NCI-H2227 (cell line): ENCODE results near the gene DMAP1.
A peak's percentile ranks its signal among the peaks of the same experiment; 100 is the strongest.

Experiments
- DNase-seq: peaks from one replicate; lab custom pipeline; 2025; ENCODE audit not compliant: unreplicated experiment; lab: John Stamatoyannopoulos, UW

The DMAP1 gene

DNA sequence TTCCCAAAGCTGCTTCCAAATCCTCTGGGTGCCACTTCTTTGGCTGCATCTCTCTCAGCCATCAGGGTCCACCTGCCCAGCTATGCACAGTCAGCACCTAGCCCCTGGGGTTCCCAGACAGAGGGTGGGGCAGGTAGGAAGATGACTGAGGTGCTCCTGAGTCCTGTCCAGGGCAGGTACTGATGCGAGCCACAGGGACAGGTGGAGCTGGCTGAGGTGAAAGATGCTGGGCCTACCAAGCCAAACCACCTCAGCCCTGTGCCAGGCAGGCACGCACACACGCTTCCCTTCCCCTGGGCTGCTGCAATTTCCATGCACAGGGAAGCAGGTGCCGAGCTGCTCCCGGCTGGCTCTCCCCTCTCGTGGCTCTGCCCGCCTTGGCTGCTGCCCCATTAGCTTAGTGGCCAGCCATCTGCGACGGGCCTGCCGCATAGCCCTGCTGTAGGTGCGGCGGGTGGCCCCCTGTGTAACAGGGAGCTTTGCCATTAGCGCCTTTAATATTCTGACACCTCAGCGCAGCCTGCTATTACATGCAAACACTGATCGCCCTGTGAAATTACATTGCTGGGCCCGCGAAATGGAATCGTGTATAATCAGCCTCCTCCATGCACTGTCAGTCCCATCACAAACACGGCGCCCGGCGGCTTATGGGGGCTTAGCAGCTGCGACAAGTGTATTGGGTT lies 38.9 kb downstream of the DMAP1 start:
- peak; percentile 49 for DNase-seq

GRCh38 chr1:44254392-44254910 lies 41.2 kb downstream of the DMAP1 start:
- no peak for DNase-seq

DNA sequence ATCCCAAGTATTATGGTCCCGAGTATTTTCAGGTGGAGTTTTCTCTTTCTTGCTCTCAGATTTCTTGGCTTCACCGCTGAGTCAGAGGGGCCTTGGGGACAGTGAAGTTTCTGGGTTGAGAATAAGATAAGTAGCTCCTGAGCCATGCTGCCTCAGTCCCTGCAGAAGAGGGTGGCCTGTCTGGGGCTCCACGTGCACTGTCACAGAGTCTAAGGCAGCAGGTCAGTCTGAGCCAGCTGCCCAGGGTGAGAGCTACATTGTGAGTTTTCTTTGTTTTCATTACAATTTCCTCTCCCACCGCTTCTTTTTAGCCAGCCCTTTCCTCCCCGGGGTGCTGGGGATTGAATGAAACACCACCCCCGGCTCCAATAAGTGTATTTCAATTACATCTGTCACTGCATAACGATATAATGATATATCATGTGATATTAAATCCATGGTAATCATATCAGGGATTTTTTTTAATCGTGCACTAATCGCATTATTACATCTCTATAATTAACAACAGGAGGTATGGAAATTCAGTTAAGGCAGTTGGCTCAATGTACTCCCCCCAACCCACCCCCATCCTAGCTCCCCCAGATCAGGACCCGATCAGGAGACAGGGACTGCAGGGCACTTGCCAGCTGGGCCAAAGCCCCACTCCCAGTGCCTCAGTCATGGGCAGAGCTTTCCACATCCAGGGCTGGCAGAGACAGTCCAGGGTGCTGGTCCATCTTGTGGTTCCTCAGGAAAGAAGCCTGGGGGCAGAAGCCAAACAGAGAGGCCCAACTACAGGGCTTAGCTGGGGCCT lies 43.7 kb downstream of the DMAP1 start:
- no peak for DNase-seq

DNA sequence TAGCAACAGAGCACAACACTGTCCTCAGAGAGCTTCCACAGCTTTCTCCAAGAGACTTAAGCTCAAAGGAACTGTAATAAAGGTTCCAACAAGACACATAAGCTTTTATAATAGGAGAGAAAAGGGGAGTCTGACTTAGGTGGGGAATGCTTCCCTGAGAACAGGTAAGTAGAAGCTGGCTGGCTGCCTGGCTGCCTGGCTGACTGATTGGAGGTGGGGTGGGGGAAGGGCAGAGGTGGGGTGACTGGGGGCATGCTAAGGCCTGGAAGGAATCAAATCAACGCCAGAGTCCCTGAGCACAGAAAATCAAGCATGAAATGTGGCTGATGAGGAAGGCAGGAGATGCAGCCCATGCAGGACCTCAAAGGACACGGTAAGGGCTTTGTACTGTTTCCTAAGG lies 45.8 kb downstream of the DMAP1 start:
- no peak for DNase-seq

DNA sequence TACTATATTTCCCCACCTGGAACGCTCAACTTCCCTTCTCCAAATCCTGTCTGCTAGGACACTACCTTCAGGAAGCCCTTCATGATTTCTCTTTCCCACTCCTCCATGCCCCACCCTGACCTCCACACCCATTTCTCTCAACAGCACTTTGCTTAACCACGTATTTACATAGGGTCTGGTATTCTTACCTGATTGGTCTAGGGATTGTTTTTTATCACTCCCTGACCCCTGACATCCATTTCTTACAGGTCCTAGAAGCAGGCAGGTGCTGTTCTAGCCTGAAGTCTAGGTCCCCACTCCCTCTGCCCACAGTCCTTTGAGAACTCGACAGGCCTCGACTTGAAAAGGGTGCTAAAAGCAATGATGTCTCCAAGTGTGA lies 47.5 kb downstream of the DMAP1 start:
- no peak for DNase-seq

DNA sequence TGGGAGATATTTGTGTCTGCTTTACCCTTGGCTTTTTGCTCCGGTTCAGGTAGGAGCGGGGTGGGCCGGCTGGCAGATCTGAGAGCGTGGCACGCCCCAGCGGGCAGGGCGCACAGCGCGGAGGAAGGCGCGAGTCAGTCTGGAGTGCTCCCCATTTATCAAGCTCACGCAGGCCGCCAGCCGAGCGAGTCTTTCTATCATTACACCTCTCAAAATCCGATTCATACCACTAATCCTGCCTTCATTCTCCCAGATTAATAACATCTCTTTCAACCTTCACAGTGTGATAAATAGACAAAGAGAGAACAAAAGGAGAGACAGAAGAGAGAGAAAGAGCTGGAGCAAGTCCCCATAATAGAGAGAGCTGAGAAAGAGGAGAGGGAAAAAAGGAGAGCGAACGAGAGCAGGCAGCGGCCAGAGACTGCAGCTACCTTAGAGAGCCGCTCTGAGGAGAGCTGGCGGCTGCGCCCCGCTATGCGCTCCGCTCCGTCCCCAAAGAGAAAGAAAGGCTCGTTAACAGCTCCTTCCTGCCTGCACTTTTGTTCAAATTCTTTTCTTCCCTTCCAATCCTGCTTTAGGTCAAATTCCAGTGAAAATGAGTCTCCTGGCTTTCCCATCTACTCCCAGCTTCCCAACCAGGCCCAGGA lies 48.0 kb downstream of the DMAP1 start:
- DNase-seq: no peak

GRCh38 chr1:44261962-44262361 lies 48.7 kb downstream of the DMAP1 start:
- no peak for DNase-seq

DNA sequence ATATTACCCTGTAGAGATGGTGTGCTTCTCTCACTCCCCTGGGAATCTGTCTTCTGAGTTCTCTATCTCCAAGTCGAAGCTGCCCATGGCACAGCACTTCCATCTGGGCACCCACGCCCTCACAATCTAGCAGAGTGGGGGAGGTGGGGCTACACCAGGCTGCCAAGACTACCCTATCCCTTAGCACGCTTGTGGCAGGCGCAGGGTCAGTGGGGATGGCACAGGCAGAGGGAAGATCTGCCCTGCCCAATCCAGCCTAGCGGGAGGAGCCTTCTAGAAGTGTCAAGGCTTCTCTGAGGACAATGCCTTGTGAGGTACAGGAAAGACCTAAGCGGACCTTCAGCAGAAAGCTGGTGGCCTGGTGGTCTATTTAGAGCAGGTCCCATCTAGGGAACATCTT lies 49.1 kb downstream of the DMAP1 start:
- no peak for DNase-seq

DNA sequence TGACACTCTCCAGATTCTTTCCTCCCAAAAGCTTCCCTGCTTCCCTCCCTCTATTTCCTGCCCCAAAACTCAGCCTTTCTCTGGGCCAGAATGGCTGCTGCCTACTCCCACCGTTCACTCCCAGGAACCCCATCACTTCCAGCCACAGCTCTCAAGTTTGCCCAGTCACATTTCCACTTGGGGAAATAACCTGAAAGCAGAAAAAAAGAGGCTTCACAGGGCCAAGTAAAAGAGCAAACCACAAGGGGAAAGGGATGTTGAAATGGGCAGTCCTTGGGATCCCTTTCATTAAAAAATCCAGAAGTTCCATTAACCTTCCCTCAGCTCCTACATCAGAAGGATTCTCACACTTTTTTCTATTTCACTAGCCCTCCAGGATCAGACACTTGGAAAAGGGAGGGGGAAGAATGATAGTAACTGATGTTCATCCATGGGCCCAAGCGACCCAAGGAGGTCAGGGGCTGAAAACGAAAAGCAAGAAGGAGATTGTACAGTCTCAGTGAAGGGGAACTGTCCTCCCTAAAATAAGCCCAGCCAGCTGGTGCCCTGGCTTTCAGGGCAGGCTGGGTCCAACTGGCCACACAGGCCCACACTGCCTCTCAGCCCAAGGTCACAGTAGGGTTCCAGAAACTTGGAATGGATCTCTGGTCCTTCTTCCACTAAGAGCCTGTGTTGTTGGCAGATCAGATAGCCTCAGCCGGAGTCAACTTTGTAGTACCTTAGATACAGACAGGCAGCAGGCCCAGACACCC lies 49.7 kb downstream of the DMAP1 start:
- DNase-seq: no peak

- DNase-seq: no peak
Observed at GRCh38 chr1:44263568-44264450, 50.5 kb downstream of the DMAP1 start.

- DNase-seq: no peak
Observed at GRCh38 chr1:44264451-44264771, 51.1 kb downstream of the DMAP1 start.

DNA sequence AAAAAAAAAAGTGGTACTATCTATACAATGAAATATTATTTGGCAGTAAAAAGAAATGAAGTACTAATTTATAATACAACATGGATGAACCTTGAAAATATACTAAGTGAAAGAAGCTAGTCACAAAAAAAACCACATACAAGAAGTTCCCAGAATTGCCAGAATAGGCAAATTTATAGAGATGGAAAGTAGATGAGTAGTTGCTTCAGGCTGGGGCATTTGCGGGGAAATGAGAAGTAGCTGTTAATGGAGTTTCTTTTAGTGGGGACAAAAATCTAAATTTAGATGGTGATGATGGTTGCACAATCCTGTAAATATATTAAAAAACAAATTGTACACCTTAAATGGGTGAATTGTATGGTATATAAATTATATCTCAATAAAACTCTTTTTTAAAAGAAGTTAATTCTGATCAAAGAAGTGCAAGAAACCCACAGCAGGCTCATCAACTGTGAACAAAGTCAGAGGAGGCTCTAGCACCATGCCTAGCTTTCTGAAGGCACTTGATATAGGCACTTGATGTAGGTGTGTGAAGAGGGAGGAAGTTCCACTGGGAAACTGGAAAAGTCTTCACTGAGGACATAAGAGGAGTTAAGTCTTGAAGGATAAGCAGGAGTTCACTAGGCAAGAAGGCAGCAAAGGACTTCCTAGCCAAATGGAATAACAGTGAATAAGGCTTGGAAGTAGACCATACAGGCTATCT lies 52.5 kb downstream of the DMAP1 start:
- DNase-seq: no peak

- no peak for DNase-seq
Observed at GRCh38 chr1:44266400-44267344, 53.4 kb downstream of the DMAP1 start.

GRCh38 chr1:44267438-44267837 lies 54.2 kb downstream of the DMAP1 start:
- DNase-seq: no peak

DNA sequence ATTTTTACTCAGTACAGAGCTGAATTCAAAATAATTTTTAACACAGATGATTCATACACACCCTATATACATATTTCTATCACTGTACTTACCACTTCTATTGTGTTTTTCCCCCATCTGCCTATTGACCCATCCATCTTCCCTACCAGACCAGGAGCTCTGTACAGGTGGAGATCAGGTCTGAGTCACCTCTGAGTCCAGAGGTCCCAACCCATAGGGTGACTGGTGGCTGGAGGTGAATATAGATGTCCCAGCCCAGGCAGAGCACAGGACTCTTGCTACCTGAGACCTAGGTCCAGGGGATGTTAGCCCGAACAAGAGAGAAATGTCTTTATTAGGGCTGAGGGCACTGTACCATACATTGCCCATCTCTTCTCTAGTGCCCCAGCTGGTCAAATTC lies 54.8 kb downstream of the DMAP1 start:
- no peak for DNase-seq
